Right atrium auricular region (tissue), 2 donors: ENCODE measurements around the gene MEGF6. TPM values are rescaled to one million over a fixed set of nuclear protein-coding genes. Genes with fewer than 3 reads are reported as not detected.
"Not testable (repeated sequence)": the region's sequence is repeated elsewhere in the genome, so short reads cannot be mapped to it uniquely, and the experiment has no call there.

Experiments
- DNase-seq: peaks from one replicate; pipeline ENCODE4 v3.0.0-alpha.2; 2019; ENCODE audit warnings: low spot score
- H3K27ac ChIP-seq, 2 donors: fragments of 200-600 bp; sonication (generic); 1 replicate in 1 of 2; 2 replicates in 1 of 2; pipeline ENCODE4 v1.5.1; 2016 to 2019
- H3K27me3 ChIP-seq, 2 donors: fragments of 200-600 bp; sonication (generic); one replicate each; pipeline versions ENCODE4 v1.5.1 to v1.6.0; 2017 to 2019
- H3K36me3 ChIP-seq: fragments of 200-600 bp; sonication (generic); one replicate; pipeline ENCODE4 v1.5.1; 2016
- H3K4me1 ChIP-seq, 2 donors: fragments of 200-600 bp; sonication (generic); one replicate each; pipeline versions ENCODE4 v1.5.1 to v1.6.0; 2017 to 2019
- H3K4me3 ChIP-seq, 2 donors: fragments of 200-600 bp; sonication (generic); 1 replicate in 1 of 2; 2 replicates in 1 of 2; pipeline ENCODE4 v1.5.1; 2017 to 2019; ENCODE audit warnings: mild to moderate bottlenecking in 1 of 2, moderate library complexity in 1 of 2
- H3K9me3 ChIP-seq, 2 donors: fragments of 200-600 bp; sonication (generic); one replicate each; pipeline ENCODE4 v1.5.1; 2019
- total RNA-seq, 2 donors: library from RNA; depleted of rRNA; stranded (reverse); fragments of >200 nt; gene quantifications; one replicate each; pipeline ENCODE4 v1.1.0, GENCODE V29; 2016
- TF ChIP-seq, protein P1 (sequence below), 2 donors: fragments of 200-600 bp; sonication (generic); IDR thresholded peaks; one replicate each; pipeline ENCODE4 v1.5.1; 2019; ENCODE audit warnings: antibody characterized with exemption in 2 of 2

Gene MEGF6
- total RNA-seq, 2 donors from 2014 or later = 14.9 to 32.6 TPM

DNA sequence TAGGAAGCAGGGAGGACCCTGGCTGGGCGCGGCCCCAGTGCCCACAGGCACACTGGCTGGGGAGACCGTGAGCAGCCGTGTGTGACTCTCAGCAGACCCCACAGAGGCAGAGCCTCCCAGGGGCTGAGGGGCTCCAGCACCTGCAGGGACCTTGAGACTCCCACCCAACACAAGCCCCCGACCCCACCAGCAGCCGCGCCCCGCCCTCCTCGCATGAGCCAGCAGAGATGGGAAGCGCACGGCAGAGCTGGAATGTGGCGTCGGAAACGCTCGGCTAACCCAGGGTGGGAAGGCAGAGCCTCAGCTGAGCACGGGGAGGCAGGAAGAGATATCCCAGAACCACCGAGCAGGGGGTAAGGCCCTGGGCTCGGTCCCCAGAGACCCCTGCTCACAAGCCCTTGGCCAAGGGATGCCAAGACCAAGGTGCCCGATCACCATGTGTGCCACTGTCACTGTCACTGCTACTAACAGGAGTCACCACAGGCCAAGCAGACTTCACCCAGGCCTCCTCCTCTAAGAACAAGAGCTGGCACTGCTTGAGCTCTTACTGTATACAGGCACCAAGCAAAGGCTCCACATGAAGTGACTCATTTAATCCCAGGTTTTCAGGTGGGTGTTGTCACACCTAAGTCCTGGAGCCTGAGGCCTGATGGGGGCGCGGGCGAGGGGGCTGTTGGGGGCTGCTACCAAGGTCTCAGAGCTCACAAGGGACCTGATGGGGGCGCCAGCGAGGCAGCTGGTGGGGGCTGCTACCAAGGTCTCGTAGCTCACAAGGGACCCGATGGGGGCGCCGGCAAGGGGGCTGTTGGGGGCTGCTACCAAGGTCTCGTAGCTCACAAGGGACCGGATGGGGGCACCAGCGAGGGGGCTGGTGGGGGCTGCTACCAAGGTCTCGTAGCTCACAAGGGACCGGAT lies 20.1 kb downstream of the MEGF6 start:
- Histone ChIP-seq H3K9me3 (no peaks in the 10 kb centered on the region), H3K27ac (no peak overlapping the region), H3K27me3 (no peaks in the 10 kb centered on the region), H3K36me3 (no peaks in the 10 kb centered on the region), H3K4me3 (no peak overlapping the region), H3K4me1 (peaks cover 0 to 10% of the 10 kb centered on the region in 2 donors)
- DNase-seq = no peak
- TF ChIP-seq, protein P1, sequence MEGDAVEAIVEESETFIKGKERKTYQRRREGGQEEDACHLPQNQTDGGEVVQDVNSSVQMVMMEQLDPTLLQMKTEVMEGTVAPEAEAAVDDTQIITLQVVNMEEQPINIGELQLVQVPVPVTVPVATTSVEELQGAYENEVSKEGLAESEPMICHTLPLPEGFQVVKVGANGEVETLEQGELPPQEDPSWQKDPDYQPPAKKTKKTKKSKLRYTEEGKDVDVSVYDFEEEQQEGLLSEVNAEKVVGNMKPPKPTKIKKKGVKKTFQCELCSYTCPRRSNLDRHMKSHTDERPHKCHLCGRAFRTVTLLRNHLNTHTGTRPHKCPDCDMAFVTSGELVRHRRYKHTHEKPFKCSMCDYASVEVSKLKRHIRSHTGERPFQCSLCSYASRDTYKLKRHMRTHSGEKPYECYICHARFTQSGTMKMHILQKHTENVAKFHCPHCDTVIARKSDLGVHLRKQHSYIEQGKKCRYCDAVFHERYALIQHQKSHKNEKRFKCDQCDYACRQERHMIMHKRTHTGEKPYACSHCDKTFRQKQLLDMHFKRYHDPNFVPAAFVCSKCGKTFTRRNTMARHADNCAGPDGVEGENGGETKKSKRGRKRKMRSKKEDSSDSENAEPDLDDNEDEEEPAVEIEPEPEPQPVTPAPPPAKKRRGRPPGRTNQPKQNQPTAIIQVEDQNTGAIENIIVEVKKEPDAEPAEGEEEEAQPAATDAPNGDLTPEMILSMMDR (IDR thresholded peaks at IDR 0.05) = no peak

DNA sequence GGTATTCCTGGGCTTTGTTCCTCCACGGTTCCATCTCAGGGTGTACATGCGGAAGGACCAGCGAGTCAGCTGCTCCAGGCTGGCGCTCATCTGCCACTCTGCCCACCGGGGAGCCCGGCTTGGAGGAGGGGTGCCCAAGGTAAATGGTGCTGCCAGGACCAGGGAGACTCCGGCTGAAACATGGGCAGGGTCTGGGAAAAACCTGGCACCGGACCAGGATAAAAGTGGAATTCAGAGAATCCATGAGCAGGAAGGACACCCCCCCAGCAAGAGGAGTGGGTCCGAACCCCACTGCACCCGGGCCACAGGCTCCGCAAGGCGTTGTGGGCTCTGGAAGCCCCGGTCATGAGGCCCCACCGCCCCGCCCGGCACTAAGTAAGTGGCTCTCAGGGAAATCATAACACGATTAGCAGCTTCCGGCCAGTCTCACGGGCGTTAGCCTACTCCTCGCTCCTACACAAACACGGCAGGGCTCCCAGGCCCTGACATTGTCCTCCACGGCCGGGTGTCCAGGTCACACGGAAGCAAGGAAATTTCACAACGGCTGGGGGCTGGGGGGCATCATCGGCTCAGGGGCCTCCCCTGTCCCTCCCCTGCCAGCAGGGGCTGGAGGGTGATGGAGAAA lies 21.1 kb downstream of the MEGF6 start:
- no peak for DNase-seq
- no peaks in the 10 kb centered on the region for H3K9me3 ChIP-seq
- no peaks in the 10 kb centered on the region for H3K27me3 ChIP-seq
- TF ChIP-seq, protein P1 (IDR thresholded peaks at IDR 0.05) = no peak
- peaks cover 0 to 10% of the 10 kb centered on the region in 2 donors for H3K4me1 ChIP-seq
- H3K27ac ChIP-seq = no peak overlapping the region
- H3K4me3 ChIP-seq = no peak overlapping the region
- H3K36me3 ChIP-seq = no peaks in the 10 kb centered on the region

DNA sequence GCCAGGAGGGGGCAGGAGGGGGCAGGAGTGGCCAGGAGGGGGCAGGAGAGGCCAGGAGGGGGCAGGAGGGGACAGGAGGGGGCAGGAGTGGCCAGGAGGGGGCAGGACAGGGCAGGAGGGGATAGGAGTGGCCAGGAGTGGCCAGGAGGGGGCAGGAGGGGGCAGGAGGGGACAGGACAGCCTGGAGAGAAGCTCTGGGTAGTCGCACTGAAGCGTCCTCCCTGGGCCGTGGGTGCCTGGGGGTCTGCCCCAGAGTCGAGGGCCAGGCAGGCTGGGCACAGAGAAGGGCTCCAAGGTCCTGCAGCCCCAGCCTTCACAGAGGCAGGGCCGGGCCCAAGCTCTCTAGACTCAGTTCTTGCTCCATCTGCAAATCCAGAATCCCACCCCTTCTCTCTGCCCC lies 22.9 kb downstream of the MEGF6 start:
- Histone ChIP-seq H3K27ac (no peak overlapping the region), H3K27me3 (no peaks in the 10 kb centered on the region), H3K36me3 (no peaks in the 10 kb centered on the region), H3K4me1 (peaks cover 0 to 10% of the 10 kb centered on the region in 2 donors), H3K9me3 (no peaks in the 10 kb centered on the region), H3K4me3 (no peak overlapping the region)
- TF ChIP-seq, protein P1 (IDR thresholded peaks at IDR 0.05) = no peak
- no peak for DNase-seq

DNA sequence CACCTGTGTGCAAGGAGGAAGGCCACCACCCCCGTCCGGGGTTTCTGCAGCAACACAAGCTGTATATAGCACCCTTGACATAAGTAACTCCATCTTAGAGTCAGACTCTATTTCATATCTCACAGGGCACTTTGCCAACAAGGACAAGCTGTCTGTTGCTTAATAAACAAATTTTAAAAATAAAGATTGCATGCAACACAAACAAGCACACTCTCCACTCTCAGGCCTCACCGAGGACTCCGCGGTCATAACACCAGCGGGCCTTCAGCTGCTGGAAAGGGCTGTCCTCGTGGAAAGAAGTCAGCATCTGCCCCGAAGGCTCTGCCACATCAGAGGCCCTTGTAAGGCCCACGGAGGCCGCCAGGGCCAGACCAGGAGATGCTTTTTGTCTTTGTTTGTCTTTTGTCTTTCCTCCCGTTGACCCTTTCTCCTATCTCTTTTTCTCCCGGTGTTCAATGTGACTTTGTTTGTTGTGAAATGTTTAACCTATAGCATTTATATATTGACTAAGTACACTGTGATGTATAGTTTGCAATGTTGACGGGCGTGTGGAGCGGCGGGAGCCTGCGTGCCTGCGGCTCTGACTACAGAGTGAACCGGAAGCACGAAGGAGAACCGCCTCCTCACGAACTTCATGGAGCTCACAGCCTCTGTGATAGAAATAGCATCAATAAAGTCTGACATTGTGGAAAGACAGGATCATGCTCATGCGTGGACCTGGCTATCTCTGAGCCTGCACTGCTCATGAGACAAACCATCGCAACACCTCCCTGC lies 24.1 kb downstream of the MEGF6 start:
- no peak overlapping the region for H3K27ac ChIP-seq

DNA sequence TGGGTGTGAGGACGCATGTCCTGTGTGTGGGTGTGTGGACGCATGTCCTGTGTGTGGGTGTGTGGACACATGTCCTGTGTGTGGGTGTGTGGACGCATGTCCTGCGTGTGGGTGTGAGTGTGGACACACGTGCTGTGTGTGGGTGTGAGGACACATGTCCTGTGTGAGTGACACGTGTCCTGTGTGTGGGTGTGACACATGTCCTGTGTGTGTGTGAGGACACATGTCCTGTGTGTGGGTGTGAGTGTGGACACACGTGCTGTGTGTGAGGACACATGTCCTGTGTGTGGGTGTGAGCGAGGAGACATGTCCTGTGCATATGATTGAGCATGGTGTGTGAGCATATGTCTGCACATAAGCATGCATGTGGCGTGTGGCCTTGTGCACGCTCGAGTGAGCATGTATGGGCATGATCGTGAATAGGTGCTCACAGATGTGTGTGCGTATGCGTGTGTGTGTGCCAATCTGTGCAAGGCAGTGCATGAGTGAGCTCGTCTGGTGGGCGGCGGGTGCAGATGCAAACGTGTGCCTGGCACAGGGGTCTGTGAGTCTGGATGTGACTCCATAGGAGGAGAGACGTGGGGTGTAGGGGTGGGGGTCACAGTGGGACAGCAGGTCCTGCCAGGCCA lies 25.3 kb downstream of the MEGF6 start:
- Histone ChIP-seq H3K4me3 (no peak overlapping the region), H3K27ac (no peak overlapping the region), H3K4me1 (peaks cover 0 to 10% of the 10 kb centered on the region in 2 donors), H3K27me3 (no peaks in the 10 kb centered on the region), H3K9me3 (no peaks in the 10 kb centered on the region), H3K36me3 (no peaks in the 10 kb centered on the region)
- TF ChIP-seq, protein P1 (IDR thresholded peaks at IDR 0.05) = no peak
- DNase-seq = no peak

More for the DNA sequence above, 24.1 kb downstream of the MEGF6 start:
- no peaks in the 10 kb centered on the region for H3K9me3 ChIP-seq
- peaks cover 0 to 10% of the 10 kb centered on the region in 2 donors for H3K4me1 ChIP-seq
- TF ChIP-seq, protein P1 (IDR thresholded peaks at IDR 0.05) = no peak
- no peaks in the 10 kb centered on the region for H3K27me3 ChIP-seq
- DNase-seq = no peak
- no peaks in the 10 kb centered on the region for H3K36me3 ChIP-seq
- no peak overlapping the region for H3K4me3 ChIP-seq

DNA sequence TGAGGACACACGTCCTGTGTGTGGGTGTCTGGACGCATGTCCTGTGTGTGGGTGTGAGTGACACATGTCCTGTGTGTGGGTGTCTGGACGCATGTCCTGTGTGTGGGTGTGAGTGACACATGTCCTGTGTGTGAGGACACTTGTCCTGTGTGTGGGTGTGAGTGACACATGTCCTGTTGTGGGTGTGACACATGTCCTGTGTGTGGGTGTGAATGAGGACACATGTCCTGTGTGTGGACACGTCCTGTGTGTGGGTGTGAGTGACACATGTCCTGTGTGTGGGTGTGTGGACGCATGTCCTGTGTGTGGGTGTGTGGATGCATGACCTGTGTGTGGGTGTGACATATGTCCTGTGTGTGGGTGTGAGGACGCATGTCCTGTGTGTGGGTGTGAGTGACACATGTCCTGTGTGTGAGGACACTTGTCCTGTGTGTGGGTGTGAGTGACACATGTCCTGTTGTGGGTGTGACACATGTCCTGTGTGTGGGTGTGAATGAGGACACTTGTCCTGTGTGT lies 25.9 kb downstream of the MEGF6 start:
- H3K36me3 ChIP-seq, H3K27me3 ChIP-seq, DNase-seq, H3K27ac ChIP-seq, H3K4me1 ChIP-seq, H3K4me3 ChIP-seq, H3K9me3 ChIP-seq: not testable (repeated sequence)
